ENCODE data around the gene CSF1. TPM values are rescaled to one million over a fixed set of nuclear protein-coding genes. Genes with fewer than 3 reads are reported as not detected.

Gene CSF1
- total and polyA plus RNA-seq, 2 experiments from 2014 or later, result 1.4 to 3.5 TPM

- Mint-ChIP-seq H3K4me3 (no peak overlapping the region), H3K27ac (no peak overlapping the region), H3K4me1 (peaks cover 35% of the 10 kb centered on the region), H3K27me3 (ENCODE audit: insufficient read depth, low read depth, poor library complexity) (peaks cover 7% of the 10 kb centered on the region), H3K9me3 (no peaks in the 10 kb centered on the region), H3K36me3 (ENCODE audit: low read depth) (no peaks in the 10 kb centered on the region)
- Histone ChIP-seq H3K27me3 (ENCODE audit: insufficient read depth) (no peaks in the 10 kb centered on the region), H4K20me1 (replicated peaks; ENCODE audit: insufficient read depth) (no peaks in the 10 kb centered on the region), H3K4me3 (no peak overlapping the region), H3K4me2 (no peak overlapping the region), H3K27ac (ENCODE audit: low read depth) (no peak overlapping the region), H3K36me3 (ENCODE audit: insufficient read depth) (no peaks in the 10 kb centered on the region), H3K79me2 (replicated peaks; ENCODE audit: insufficient read depth) (no peaks in the 10 kb centered on the region), H3F3A (replicated peaks; ENCODE audit: low read depth) (no peaks in the 10 kb centered on the region), H3K9me2 (ENCODE audit: insufficient read depth) (no peaks in the 10 kb centered on the region), H2AFZ (no peak overlapping the region), H3K4me1 (ENCODE audit: insufficient read depth) (no peaks in the 10 kb centered on the region; the same call in 1 of the 2 replicates)
- ATAC-seq, result no peak
- TF ChIP-seq STAT1 (IDR thresholded peaks at IDR 0.05; ENCODE audit: unreplicated experiment) (no peak), CREB1 (CRISPR knock-in tag; IDR thresholded peaks at IDR 0.05; ENCODE audit: low read depth) (no peak)
- no peak for DNase-seq (ENCODE audit: low spot score)
These were observed 27.2 kb upstream of the CSF1 start for GRCh38 chr1:109883248-109883955.

- H3K4me2 ChIP-seq, result no peak overlapping the region
- no peaks in the 10 kb centered on the region for H4K20me1 ChIP-seq (replicated peaks; ENCODE audit: insufficient read depth)
- TF ChIP-seq ZNF462 (CRISPR knock-in tag; IDR thresholded peaks at IDR 0.05), result no peak
- TF ChIP-seq EZH2phosphoT487 (IDR thresholded peaks at IDR 0.05; ENCODE audit: unreplicated experiment), result no peak
- TF ChIP-seq POLR2AphosphoS5 (IDR thresholded peaks at IDR 0.05; ENCODE audit: low read depth), result no peak
- TF ChIP-seq JUNB (IDR thresholded peaks at IDR 0.05; ENCODE audit: unreplicated experiment), result no peak
- TF ChIP-seq CREB1 (CRISPR knock-in tag; IDR thresholded peaks at IDR 0.05; ENCODE audit: low read depth), result no peak
- no peak for TF ChIP-seq ETS1 (IDR thresholded peaks at IDR 0.05)
- TF ChIP-seq CTCF (conservative IDR thresholded peaks at IDR 0.05; ENCODE audit: low read depth in 2 of 2), result no peak
- no peak for TF ChIP-seq STAT1 (IDR thresholded peaks at IDR 0.05; ENCODE audit: unreplicated experiment)
- no peak for TF ChIP-seq EZH2 (IDR thresholded peaks at IDR 0.05; ENCODE audit: low read depth, unreplicated experiment)
- no peak overlapping the region for H3K4me3 Mint-ChIP-seq
- peaks cover 7% of the 10 kb centered on the region for H3K27me3 Mint-ChIP-seq (ENCODE audit: insufficient read depth, low read depth, poor library complexity)
- H3K4me1 ChIP-seq (ENCODE audit: insufficient read depth), result no peaks in the 10 kb centered on the region
- no peaks in the 10 kb centered on the region; the same call in 1 of the 2 replicates for H3K9me2 ChIP-seq (ENCODE audit: insufficient read depth)
- peaks cover 25% of the 10 kb centered on the region for H3K4me1 Mint-ChIP-seq
- H3K36me3 Mint-ChIP-seq (ENCODE audit: low read depth), result no peaks in the 10 kb centered on the region
- H2AFZ ChIP-seq, result no peak overlapping the region
- no peak for ATAC-seq
- H3K9me3 Mint-ChIP-seq, result no peaks in the 10 kb centered on the region
- no peaks in the 10 kb centered on the region for H3K27me3 ChIP-seq (ENCODE audit: insufficient read depth)
- no peak overlapping the region for H3K27ac ChIP-seq (ENCODE audit: low read depth)
- H3K4me3 ChIP-seq, result no peak overlapping the region
- H3K36me3 ChIP-seq (ENCODE audit: insufficient read depth), result no peaks in the 10 kb centered on the region
- H3F3A ChIP-seq (replicated peaks; ENCODE audit: low read depth), result no peaks in the 10 kb centered on the region
- DNase-seq (ENCODE audit: low spot score), result no peak
- no peaks in the 10 kb centered on the region for H3K79me2 ChIP-seq (replicated peaks; ENCODE audit: insufficient read depth)
- no peak overlapping the region for H3K27ac Mint-ChIP-seq
These were observed 26.3 kb upstream of the CSF1 start for GRCh38 chr1:109884242-109884891.

Data from GM23338 (cell line).